HG03139 (cell line): ENCODE results near the gene STARD3.

ENCODE experiments used
- ATAC-seq: cut with Tn5 transposase; IDR thresholded peaks from one replicate; pipeline ENCODE4 v1.9.1; 2021; ENCODE audit not compliant: unreplicated experiment

The STARD3 gene

DNA sequence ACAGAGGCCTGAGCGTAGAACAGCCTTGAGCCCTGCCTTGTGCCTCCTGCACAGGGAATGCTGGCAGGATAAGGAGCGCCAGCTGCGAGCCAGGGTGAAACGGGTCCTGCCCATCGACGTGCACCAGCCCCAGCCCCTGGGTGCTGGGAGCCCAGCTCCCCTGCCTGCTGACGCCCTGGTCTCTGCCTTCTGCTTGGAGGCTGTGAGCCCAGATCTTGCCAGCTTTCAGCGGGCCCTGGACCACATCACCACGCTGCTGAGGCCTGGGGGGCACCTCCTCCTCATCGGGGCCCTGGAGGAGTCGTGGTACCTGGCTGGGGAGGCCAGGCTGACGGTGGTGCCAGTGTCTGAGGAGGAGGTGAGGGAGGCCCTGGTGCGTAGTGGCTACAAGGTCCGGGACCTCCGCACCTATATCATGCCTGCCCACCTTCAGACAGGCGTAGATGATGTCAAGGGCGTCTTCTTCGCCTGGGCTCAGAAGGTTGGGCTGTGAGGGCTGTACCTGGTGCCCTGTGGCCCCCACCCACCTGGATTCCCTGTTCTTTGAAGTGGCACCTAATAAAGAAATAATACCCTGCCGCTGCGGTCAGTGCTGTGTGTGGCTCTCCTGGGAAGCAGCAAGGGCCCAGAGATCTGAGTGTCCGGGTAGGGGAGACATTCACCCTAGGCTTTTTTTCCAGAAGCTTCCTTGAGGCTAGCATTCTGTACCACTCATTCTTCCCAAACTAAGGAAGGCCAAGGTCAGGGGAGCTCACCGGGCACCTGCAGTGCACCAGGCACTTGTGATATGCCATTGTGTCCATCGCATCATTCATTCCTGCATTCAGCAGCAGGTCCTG, 33.2 kb downstream of the STARD3 start:
- no peak for ATAC-seq

DNA sequence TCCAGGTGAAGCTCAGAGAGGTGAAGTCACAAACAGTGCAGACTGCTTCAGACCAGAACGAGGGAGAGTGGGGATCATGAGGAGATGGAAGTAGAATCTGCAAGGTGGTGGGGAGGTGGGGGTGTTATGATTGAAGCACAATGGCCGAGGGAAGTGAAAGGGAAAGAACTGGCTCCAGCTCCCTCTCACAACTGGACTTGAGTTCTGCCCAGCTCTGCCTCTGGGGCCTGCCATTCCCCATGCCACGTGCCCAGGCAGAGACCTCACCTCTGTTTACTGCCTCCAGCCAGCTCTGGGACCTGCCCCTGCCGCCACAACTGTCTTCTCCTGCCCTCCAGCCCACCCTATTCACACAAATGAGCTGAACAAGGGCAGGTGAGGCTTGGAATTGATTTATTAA, 33.8 kb downstream of the STARD3 start:
- no peak for ATAC-seq

DNA sequence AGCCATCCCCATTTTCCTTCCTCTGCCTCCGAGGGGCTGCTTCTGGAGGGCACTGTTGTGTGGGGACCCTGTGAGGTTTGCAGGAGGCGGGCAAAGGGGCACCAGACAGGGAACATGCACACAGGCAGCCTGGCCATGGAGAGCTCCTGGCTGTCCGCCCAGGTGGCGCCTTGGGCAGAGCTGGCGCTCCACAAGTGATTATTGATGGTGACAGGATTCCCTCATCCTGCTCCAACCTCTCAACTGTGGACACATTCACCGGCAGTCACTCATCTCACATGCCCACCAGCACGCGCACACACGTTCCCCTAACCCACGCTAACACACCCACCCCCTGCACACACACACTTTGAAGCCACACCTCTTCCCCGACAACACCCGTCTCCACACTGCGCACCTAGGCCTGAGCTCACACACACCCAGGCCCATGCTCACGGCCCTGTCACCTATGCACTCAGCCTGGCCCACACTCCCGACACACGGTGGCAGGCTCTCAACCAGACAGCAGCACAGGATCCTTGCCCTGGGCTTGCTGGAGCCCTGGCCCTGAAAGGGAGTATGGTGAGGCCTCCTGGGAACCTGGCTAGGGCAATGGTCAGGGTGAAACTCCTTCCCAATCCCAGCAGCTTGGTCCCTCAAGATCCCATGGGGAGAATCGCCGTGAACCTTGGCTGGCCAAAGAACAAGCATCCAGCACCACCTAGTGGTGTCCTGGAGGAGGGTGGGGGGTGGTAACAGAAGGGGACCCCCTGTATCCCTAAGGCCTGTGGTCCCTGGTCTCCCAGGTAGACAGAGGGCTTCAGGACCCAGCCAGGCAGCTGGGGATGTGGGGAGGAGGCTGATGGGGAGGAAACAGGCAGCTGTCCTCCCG, 34.9 kb downstream of the STARD3 start:
- ATAC-seq = no peak

DNA sequence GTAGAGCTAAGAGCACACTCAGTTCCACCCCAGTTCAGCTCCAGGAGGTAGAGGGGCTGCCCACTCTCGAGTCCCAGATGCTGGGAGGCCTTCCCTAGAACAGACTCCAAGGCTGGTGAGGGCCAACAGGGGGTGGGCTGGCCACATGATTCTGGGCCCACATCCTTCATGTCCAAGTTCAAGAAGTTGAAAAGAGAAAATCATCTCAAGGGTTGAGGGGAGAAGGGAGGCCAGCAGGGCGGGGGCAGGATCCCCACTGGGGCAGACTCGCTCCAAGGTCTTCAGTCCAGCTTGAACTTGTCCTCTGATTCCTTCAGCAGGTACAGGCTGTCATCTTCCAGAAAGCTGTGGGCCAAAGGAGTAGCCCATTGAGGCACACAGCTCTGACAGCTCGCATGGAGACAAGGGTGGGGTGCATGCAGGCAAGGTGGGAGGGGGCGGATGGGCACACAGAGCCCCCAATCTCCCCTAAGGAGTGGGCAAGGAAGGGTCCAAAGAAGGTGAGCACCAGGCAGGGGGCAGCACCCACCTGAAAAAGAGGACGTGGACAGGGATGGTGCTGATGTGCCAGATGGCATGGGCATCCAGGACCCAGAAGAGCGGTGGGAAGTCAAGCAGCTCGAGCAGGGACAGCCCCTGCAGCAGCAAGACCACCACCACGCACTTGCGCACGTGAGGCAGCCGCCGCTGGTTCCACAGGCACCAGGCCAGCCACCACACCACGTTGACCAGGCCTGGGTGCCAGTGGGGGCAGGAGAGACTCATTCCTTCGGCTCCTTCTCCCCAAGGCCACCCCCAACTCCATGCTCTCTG, 35.8 kb downstream of the STARD3 start:
- no peak for ATAC-seq

DNA sequence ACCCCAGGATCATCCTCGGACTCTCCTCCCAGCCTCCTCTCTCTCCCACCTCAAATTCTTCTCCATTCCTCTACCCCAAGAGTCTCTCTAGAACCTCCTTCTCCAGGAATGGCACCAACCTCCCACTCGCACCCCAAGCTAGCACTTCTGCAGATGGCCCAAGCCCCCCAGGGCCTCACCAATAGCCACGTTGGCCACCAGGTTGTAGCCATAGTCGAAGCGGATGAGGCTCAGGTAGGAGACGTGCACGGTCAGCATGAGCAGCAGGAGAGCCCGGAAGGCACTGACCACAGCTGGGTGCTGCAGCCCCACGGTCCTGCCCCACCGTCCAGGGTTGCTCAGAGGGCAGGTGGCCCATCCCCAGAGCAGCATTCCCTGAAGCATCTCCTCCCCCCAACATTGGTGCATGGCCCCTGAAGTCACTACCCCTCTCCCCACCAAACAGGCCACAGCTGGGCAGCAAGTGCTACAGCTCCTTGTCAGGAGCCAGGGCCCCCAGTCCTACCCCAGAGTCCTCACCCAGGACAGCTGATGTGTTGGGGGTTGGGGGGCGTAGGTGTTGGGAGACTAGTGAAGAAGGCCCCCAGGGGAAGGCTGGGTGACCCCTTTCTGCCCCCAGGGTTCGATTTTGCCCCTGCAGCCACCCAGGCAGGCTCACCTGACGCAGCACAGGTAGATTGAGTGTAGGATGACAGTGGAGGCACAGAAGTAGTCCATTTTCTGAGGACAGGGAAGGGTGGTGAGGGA, 36.6 kb downstream of the STARD3 start:
- no peak for ATAC-seq

DNA sequence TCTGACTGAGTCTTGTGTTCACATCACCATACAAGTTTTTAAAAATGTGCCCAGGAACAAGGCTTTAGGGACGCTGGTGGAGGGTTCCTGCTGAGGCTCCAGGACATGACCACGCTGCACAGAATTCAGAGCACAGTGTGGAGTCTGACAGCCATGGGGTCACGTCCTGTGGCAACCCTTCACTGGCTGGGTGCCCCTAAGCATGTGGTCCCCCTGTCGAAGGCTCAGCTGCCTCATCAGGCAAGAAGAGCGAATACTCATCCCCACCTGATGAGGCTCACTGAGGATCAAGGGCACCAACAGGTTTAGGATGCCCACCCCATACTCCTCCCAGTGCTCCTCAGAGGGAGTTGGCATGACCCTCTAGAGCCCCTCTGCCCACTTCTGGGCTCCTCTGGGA, 37.2 kb downstream of the STARD3 start:
- no peak for ATAC-seq

DNA sequence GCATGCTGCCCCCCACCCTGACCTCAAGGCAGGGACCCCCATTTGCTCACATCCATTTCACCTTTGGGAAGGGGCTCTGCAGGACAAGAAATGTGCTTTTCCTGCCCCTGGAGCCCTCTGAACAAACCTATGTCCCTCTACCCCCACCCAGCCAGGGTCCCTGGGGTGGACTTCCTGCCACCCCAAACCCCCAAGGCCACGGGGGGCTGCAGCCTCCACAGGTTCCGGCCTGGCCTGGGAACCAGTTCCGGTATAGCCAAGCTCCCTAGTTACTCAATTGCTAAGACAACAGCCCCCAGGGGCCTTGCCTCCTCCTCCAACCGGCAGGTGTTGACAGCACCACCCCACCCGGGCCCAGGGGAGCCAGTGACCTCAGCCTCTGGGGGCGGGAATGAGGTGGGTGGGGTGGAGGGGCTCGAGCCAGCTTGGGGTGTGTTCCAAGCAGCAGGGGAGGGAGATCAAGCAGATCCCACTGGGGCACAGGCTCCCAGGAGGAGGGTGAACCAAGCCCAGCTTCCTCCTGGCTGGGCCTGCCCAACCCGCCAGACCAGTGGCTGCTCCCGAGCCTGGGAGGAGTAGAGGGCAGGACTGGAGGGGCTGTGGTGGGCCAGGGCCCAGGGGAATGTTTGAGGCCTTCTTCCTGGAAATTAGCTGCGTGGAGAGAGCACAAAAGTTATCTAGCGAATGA, 37.9 kb downstream of the STARD3 start:
- no peak for ATAC-seq

DNA sequence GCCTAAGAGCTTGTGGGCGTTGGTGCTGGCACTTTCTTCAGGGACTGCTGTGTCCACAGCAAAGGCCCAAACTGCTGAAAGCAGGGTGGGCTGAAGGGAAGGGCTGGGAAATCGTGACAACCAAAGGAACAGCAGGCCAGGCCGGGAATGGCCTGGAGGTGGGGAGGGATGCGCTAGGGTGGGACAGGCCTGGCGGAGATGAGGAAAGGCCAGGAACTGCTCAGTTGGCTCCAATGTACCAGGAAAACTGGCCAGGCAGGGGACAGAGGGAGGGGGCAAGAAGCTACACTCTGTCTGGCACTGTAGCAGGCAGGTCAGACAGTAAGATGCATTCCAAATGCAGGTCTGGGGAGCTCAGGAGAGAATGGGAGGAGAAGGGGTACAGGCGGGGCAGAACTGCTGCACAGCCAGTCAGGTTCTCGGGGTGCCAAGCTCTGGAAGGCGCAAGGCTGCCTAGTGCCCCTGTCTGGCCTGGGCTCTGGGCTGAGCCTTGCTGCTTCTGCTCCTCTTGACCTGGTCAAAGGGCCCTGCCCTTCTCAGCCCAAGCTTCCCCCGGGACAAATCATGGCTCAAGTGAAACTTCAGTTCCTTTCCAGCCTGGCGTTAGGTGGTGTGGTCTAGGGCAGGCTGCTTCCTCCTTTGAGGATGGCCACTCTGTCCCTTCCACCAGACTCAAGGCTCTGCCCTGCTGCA, 38.6 kb downstream of the STARD3 start:
- no peak for ATAC-seq

DNA sequence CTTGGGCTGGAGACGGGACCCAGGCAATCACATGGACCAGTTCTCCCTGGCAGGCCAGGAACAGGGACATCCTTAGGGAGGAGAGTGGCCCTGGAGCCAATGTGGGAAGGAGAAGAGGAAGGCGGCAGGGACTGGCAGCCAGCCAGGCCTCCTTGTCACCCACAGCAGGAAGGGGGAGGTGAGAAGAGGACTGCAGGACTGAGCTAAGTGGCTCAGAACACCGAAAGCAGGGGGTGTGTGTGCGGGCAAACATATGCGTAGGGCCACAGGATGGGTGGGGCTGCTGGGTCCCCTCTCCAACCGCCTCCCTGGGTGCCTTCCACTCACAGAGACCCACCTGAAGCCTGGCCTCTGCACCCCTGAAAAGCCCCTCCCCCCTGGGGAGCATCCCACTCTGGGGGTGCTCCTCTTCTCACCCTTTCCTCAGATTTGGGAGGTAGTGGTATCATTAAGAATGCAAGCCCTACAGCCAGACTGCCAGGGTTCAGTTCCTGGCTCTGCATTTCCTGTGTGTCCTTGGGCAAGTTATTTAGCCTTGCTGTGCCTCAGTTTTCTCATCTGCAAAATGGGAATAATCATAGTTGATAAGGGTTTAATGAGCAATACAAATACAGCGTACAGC, 39.4 kb downstream of the STARD3 start:
- no peak for ATAC-seq

DNA sequence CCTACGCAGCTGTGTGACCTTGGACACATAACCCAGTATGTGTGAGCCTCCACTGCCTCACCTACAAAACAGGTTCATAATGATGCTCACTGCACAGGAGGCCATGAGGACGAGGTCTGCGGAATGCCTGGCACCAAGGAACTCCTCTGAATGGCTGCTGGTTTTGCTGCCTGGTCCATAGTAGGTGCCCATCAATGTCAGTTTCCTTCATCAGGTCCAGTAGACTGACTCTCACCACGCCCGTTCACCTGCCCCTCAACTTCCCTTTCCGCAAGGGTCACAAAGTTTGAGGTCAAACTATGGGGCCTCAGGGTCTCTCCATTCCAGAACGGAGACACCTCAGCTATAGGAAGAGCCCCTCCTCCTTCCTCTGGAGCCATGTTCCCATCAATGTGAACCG, 40.1 kb downstream of the STARD3 start:
- no peak for ATAC-seq

DNA sequence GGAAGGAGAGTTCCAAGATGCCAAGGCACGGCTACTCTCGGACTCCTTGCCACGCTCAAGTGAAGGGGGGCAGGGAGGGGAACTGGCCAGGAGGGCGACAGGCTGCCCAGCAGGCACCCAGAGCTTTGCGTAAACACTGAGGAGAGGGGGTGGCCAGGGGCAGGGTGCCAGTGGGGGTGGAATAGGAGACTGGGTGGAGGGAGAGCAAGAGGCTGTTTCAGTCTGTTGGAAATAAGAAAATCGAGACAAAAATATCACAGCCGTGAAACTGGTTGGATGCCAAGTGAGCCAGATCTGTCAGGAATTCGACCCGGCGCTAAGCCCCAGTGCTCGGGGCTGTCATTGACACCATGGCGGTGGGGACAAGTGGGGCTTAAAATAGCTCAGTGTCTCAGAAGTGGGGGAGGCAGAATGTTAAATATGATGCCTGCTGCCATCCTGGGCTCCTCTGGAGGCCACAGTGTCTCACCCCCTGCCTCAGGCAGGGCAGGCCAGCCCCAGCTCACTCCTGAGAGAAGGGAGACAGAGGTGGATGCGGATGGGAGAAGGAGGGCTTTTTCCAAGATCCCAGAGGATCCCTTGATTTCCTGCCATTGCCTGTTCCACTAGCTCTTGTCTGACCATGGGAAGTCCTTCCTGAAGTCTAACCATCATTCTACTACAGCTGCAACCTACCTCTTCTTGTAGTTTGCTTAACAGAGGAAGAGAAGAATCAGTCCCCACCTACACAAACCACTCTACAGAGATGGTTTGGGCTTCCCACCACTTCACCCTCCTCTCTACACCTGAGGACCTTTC, 40.8 kb downstream of the STARD3 start:
- ATAC-seq = no peak

DNA sequence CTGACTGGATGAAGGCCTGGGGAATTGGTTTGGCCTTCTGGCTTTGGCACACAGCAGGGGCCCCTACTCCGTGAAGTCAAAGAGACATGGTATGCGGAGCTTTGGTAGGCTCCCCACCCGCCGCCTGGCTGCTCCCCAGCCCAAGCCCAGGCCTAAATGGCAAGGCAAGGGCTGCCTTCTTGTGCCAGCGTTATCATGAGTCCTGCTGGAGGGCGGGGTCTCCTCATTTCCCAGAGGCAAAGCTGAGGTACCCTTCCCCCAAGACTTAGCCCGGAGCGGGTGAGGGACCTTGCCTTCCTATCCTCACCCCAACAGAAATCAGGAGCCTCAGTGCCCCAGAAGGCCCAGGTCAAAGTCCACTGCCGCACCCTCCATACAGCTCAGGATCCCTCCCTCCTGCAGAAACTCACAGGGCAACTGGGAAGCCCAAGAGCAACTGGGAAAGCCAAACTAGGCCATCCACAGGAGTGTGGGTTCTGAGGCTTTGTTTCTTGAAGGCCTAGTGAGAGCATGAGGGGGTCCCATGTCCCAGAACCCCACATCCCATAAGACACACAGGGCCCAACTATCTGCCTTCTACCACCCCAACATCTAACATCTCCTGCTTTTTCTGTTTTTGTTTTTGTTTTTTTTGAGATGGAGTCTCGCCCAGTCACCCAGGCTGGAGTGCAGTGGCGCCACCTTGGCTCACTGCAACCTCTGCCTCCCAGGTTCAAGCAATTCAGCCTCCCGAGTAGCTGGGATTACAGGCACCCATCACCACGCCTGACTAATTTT, 41.6 kb downstream of the STARD3 start:
- no peak for ATAC-seq

DNA sequence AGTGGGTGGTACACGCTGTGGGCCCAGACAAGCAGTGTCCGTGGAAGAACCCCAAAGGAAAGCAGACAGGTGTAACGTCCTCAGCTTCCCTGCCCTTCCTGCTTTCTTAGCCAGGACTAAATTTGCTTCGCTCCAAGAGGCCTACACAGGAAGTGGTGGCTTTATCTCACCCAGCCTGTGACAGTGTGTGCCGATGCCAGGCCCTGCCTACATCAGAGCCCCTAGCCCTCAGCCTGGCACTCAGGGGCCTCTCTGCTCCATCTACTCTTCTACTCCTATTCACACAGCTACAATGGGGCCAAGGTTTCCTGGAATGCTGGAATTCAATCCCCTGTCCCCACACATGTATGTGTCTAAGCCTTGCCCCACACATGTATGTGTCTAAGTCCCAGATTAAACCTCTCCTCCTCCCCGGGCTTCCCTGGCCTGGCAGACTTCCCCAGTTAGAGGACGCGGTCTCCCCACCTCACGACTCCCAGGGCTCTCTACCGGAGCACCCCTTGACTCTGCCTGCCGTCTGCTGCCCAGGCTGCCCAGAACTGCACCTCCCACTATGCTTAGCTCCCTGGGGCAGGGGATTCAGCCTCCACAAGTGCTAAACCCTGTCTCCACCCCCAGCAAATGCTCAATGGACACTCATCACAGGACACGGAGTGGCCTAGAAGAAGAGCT, 42.7 kb downstream of the STARD3 start:
- no peak for ATAC-seq

DNA sequence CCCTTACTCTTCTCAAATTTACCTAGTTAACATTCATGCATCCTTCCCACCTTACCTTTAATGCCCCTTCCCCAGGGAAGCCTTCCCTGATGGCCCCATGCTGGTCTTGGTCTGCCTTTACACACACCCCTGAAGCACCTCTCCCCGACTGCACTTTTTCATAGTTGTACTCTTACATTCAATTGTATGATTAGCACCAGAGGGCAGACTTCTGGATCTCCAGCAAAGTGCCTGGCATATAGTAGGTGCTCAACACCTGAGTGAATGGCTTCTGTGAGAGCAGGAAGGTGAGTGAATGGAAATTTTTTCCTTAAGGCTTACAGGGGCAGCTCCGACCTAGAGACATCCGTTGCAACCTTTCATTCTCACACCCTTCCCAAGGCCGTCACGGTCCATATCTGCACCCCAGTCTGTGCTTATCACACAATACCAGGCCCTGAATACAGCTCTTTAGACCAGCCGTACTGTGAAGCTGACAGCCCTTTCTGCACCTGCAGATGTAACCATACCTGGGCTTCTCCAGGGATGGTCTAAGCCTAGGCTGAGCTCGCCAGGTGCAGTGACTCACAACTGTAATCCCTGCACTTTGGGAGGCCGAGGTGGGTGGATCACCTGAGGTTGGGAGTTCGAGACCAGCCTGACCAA, 46.5 kb downstream of the STARD3 start:
- ATAC-seq = no peak

DNA sequence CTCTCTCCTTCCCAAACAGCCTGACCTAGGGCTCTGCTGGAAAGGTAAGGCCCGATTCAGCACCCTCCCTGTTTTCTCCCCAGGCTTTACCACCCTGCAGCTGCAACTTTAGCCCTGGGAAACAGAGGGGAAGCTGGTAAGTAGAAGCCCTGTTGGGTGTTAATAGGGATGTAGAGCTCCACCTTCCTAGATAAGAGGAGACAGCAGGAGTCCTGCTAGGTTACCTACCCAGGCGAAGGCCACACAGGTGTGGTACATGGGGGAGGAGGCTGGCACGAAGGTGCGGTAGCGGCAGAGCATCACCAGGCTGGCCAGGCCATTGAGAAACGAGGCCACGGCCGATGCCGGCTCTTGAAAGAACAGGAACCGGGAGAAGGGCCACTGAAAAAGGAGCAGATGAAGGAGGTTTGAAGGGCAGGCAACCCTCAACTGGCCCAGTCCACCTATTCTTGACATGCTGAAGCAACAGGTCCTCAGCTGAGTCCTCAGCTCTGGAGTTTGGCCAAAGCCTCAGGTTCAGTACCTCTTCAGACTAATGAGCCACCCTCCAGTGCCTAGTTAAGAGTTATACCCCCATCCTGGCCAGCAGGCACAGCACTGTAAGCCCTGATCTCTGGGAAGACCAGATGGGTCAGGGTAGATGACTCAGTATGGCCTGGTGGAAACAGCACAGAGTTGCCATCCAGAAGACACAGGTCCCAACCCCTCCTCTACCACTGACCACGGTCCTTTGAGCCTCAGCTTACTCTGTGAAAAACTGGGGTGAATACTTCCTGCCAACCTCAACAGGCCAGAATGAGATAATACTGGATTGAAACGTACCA, 47.6 kb downstream of the STARD3 start:
- ATAC-seq = no peak
